Ishikawa (cell line): ENCODE results near the gene UHRF1.

Experiments used
- CEBPB ChIP-seq: IDR thresholded peaks from 2 replicates; pipeline ENCODE4 v1.6.1; 2012
- CREB1 ChIP-seq: IDR thresholded peaks from 2 replicates; pipeline ENCODE4 v1.6.1; 2012; ENCODE audit warnings: low read depth
- EGR1 ChIP-seq: IDR thresholded peaks from 2 replicates; pipeline ENCODE4 v1.6.1; 2012
- EP300 ChIP-seq: IDR thresholded peaks from 2 replicates; pipeline ENCODE4 v1.6.1; 2012; ENCODE audit warnings: borderline replicate concordance
- FOXM1 ChIP-seq: IDR thresholded peaks from 2 replicates; pipeline ENCODE4 v1.6.1; 2012; ENCODE audit warnings: low read depth, borderline replicate concordance
- NFIC ChIP-seq: IDR thresholded peaks from 2 replicates; pipeline ENCODE4 v1.6.1; 2012
- RAD21 ChIP-seq: IDR thresholded peaks from 2 replicates; pipeline ENCODE4 v1.6.1; 2012; ENCODE audit warnings: low read depth
- TCF12 ChIP-seq: IDR thresholded peaks from 2 replicates; pipeline ENCODE4 v1.6.1; 2012; ENCODE audit warnings: low read depth
- TEAD4 ChIP-seq: IDR thresholded peaks from 2 replicates; pipeline ENCODE4 v1.6.1; 2012
- YY1 ChIP-seq: IDR thresholded peaks from 2 replicates; pipeline ENCODE4 v1.6.1; 2012; ENCODE audit warnings: low read depth

GRCh38 chr19:4977299-4978174 is 68.2 kb downstream of the UHRF1 start:
- TF ChIP-seq CEBPB (no peak), EP300 (no peak), TCF12 (0 out of 2 replicates have a peak, but pooled peaks have one; percentile 22), TEAD4 (peak; percentile 37; the same call in 1 of the 2 replicates), NFIC (peak; percentile 74), FOXM1 (no peak), EGR1 (no peak), CREB1 (no peak), YY1 (no peak), RAD21 (no peak)
